DMS 273 treated with DMSO at 0.1 percent for 48 hours (cell line): Measurements from ENCODE around the gene CLEC12A.
"Not testable (repeated sequence)": the region's sequence is repeated elsewhere in the genome, so short reads cannot be mapped to it uniquely, and the experiment has no call there.

Experiments
- DNase-seq: peaks from one replicate; lab custom pipeline; 2025; lab: John Stamatoyannopoulos, UW

Gene CLEC12A

GRCh38 chr12:9971181-9971580 lies at the start of gene CLEC12A:
TSS of gene CLEC12A (plus strand) at chr12:9971409. CDS start at chr12:9971597, 188 bp downstream.
- no peak for DNase-seq

GRCh38 chr12:9922429-9922828 lies 48.8 kb upstream of the CLEC12A start:
- no peak for DNase-seq

- no peak for DNase-seq
These were observed 45.4 kb upstream of the CLEC12A start for GRCh38 chr12:9925705-9926393.

DNA sequence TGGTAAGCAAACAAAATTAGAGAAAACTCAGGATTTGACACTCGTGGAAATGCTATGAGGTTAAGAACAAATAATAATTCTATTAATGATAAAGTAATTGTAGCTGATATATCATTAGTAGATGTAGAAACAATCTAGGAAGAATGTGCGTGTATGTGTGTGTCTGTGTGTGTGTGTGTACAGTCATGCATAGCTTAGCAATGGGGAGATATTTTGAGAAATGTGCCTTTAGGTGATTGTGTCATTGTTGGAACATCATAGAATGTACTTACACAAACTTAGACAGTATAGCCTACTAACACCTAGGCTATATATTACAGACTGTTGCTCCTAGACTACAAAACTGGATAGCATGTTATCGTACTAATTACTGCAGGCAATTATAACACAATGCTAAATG lies 44.3 kb upstream of the CLEC12A start:
- no peak for DNase-seq

- DNase-seq: no peak
These were observed 42.6 kb upstream of the CLEC12A start for GRCh38 chr12:9928607-9929006.

GRCh38 chr12:9931245-9931644 lies 40.0 kb upstream of the CLEC12A start:
- DNase-seq: no peak

DNA sequence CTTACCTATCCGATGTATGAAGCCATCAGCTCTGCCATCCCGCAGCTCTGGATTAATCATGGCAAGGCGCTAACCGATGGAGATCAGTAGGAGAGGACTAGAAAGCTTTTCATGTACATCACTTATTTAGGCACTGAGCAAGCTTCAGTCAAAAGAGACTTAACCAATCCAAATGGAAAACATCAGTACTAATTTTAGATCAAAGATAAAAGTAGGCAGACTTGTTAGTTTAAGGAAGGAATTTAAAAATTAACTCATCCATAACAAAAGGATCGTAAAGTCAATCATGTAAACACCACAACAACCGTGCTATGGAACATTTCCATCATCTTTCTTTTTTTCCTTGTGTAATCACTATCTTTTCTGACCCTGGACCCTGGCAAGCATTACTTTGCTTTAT lies 38.9 kb upstream of the CLEC12A start, which contains the start of gene CLEC2A:
CLEC2A (minus strand) TSS at position 101 of the 400 bp plus-strand sequence; CDS start at position 60, 41 bp downstream.
- DNase-seq: no peak

- DNase-seq: no peak
These were observed 37.3 kb upstream of the CLEC12A start for GRCh38 chr12:9933958-9934357.

DNA sequence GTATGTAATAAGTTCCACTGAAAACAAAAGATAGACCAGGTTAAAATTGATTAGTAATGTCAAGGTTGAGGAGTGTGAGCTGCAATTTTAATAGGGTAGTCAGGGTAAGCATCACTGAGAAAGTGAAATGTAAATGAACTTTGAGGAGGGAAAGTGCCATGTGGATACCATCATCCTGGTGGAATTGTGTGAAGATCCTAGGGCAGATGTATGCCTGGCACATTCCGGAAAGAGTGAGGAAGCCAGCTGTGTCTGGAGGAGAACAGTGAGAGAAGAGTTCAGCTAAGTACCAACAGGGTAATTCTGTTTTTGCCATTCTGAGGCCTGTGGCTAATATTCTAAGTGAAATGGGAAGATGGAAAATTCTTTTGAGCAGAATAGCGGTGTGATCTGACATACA lies 36.2 kb upstream of the CLEC12A start:
- DNase-seq: no peak

- no peak for DNase-seq
These were observed 34.6 kb upstream of the CLEC12A start for GRCh38 chr12:9936591-9936990.

GRCh38 chr12:9940375-9940774 lies 30.8 kb upstream of the CLEC12A start:
- DNase-seq: no peak

DNA sequence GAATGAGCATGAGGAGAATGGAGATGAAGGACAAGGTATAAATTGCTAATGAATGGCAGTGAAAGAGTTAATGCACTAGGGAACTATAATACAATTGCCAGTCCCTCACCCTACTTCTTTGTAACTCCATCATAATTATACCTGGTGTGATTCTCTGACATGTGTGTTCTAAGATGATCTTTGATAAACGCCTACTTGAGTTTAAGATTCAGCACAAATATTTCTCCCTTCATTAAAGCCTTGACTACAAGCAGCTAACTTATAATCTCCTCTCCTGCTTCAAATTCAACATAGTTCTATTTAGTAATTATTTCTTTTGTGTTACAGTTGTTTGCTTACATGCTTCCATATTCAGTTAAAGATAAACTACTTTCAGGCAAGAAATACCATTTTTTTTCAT lies 29.4 kb upstream of the CLEC12A start:
- DNase-seq: no peak

- DNase-seq: no peak
These were observed 28.0 kb upstream of the CLEC12A start for GRCh38 chr12:9943240-9943639.

- DNase-seq: no peak
These were observed 26.8 kb upstream of the CLEC12A start for GRCh38 chr12:9944391-9944790.

DNA sequence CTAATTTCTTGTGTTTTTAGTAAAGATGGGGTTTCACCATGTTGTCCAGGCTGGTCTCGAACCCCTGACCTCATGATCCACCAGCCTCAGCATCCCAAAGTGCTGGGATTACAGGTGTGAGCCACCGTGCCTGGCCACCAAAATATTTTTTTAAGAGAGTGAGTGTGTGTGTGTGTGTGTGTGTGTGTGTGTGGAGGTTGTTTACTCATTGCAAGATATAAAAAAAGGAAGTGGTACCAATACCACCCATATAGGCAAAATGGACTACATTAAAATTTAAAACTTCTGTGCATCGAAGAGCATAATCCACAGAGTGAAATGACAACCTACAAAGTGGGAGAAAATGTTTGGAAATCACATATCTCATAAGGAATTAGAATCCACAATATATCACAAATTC lies 23.5 kb upstream of the CLEC12A start:
- DNase-seq: no peak

- no peak for DNase-seq
These were observed 22.5 kb upstream of the CLEC12A start for GRCh38 chr12:9948606-9949296.

GRCh38 chr12:9951026-9951675 lies 20.1 kb upstream of the CLEC12A start:
- DNase-seq: no peak

GRCh38 chr12:9952954-9953729 lies 18.1 kb upstream of the CLEC12A start:
- not testable (repeated sequence) for DNase-seq

- DNase-seq: no peak
These were observed 13.4 kb upstream of the CLEC12A start for GRCh38 chr12:9957834-9958233.

- DNase-seq: no peak
These were observed 10.6 kb upstream of the CLEC12A start for GRCh38 chr12:9960590-9960989.

- DNase-seq: no peak
These were observed 10.1 kb upstream of the CLEC12A start for GRCh38 chr12:9961106-9961505.

DNA sequence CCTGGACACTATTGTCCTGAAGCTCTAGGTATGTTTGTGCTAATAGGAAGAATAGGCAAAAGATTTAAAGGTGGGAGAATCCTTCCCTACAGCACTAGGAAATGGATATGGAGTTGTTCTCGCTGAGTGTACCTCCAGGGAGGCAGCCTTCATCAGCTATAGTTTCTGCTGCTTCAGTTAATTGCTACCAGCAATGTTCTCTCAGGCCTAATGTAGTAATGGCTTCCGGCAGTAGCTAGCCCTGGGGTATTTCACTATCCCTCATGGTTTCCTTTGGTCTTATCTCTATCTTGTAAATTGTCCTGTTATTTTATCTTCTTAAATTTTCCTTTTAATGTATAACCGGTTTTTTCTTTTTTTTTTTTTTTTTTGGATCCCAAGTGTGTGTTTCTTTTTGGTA lies 9.3 kb upstream of the CLEC12A start:
- DNase-seq: no peak
